Mesodermal cell (in vitro differentiated cells): ENCODE data around the gene ALDOC. TPM values are rescaled to one million over a fixed set of nuclear protein-coding genes. Genes with fewer than 3 reads are reported as not detected.
A peak's percentile ranks its signal among the peaks of the same experiment; 100 is the strongest.

ENCODE experiments used
- H3K27ac ChIP-seq: 2 replicates; pipeline ENCODE4 v1.7.0; 2013; ENCODE audit warnings: mild to moderate bottlenecking, low read depth, low read length, moderate library complexity; ENCODE audit not compliant: severe bottlenecking
- H3K36me3 ChIP-seq: 2 replicates; pipeline ENCODE4 v1.7.1; 2013; ENCODE audit warnings: mild to moderate bottlenecking, low read length, moderate library complexity; ENCODE audit not compliant: control insufficient read depth, insufficient read depth
- H3K4me1 ChIP-seq: one replicate; pipeline ENCODE4 v1.7.1; 2013; ENCODE audit warnings: mild to moderate bottlenecking, low read length; ENCODE audit not compliant: insufficient read depth, control insufficient read depth, poor library complexity, severe bottlenecking
- H3K4me3 ChIP-seq: 2 replicates; pipeline ENCODE4 v1.7.0; 2013; ENCODE audit warnings: low read length, control low read depth, mild to moderate bottlenecking; ENCODE audit not compliant: insufficient read depth, poor library complexity, severe bottlenecking; ENCODE audit errors: extremely low read depth
- H3K9me3 ChIP-seq: 2 replicates; pipeline ENCODE4 v1.7.1; 2013; ENCODE audit warnings: mild to moderate bottlenecking, low read length, moderate library complexity; ENCODE audit not compliant: control insufficient read depth
- WGBS, 2 experiments: methylation state at CpG; one replicate each; pipeline ENCODE4 v1.1.5; 2013; ENCODE audit warnings: missing lambda C conversion rate in 2 of 2; ENCODE audit not compliant: insufficient coverage in 2 of 2; 5-methylcytosine and 5-hydroxymethylcytosine counted together
- polyA plus RNA-seq, 2 experiments: library from polyadenylated mRNA; stranded (reverse); fragments of 50-300 nt; gene quantifications; one replicate each; pipeline ENCODE4 v1.2.3, GENCODE V29; 2013

The ALDOC gene
- polyA plus RNA-seq (2013, experiment 1 of 2) = 36.3 TPM
- 30.7 TPM for polyA plus RNA-seq (2013, experiment 2 of 2)

DNA sequence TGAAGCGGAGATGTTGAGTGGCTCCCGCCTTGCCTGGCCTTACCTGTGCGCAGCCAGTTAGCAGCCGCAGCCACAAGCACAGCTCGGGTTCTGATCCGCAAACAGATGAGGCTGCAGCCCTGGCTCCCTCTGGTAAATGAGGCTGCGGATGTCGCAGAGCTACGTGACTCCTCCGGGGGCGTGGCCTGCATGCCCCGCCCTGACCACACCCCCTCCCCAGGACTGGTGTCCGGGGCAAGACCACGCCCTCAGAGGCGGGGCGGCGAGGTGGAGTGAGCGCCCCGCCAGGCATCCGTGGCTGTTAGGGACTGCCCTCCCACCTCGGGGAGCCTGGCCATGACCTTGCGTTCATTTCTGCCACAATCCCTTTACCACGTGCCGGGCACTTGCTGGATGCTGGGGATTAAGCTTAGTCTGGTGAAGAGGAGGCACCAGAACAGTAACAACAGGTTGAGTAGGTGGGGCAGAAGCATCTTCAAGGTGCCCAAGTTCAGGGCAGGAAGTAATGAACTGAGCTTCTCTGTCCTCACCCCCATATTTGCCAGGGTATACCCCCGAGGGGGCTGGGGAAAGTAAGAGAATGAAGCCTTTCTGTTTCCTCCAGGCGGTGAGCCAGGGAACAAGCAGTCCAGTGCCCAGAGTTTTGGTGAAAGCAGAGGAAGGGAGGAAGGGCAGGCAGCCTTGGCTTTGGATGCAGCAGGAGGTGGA is at the start of gene ALDOC:
Gene ALDOC (minus strand): TSS at position 138 of the 708 bp plus-strand sequence. CDS start 1,363 bp downstream, outside the sequence.
- no peak within 1 kb of the TSS for H3K27ac ChIP-seq
- peak within 1 kb of the TSS; percentile 16 for H3K4me3 ChIP-seq
- 9% methylated on average over 11 to 17 of the region's 26 CpGs for WGBS, 2 experiments
- peaks cover 51% of the 10 kb centered on the region for H3K36me3 ChIP-seq
- no peaks in the 10 kb centered on the region for H3K9me3 ChIP-seq
- H3K4me1 ChIP-seq = peaks cover 3% of the 10 kb centered on the region

DNA sequence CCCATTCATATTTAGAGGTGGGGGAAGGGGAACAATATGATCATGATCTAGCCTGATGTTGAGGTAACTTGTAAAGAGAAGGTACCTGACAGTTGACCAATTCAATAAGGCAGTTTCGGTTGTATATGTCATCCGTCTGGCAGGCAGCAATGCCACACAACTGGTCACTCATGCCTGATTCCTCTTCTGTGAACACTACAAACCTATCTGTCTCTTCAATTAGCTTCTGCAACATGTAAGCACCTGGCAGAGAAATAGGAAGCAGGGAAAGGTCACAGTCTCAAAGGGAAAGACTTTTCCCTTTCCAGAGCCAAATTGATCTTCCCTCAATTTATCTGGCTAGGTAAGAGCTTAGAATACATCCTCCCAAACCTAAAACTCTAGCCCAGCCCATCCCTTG is 47.5 kb upstream of the ALDOC start:
- Histone ChIP-seq H3K4me1 (no peaks in the 10 kb centered on the region), H3K9me3 (no peaks in the 10 kb centered on the region), H3K27ac (no peak overlapping the region), H3K36me3 (peaks cover 94% of the 10 kb centered on the region), H3K4me3 (no peak overlapping the region)
- WGBS, 2 experiments = 86 to 100% methylated on average over 2 of the region's 2 CpGs

GRCh38 chr17:28623696-28624095 is 47.0 kb upstream of the ALDOC start:
- Histone ChIP-seq H3K4me1 (no peaks in the 10 kb centered on the region), H3K9me3 (no peaks in the 10 kb centered on the region), H3K36me3 (peaks cover 95% of the 10 kb centered on the region), H3K4me3 (no peak overlapping the region), H3K27ac (no peak overlapping the region)
- WGBS, 2 experiments = 100% methylated on average over 3 to 4 of the region's 4 CpGs

- Histone ChIP-seq H3K27ac (no peak overlapping the region), H3K4me1 (no peaks in the 10 kb centered on the region), H3K36me3 (peaks cover 94% of the 10 kb centered on the region), H3K4me3 (no peak overlapping the region), H3K9me3 (no peaks in the 10 kb centered on the region)
- WGBS, 2 experiments = 90% methylated on average over 2 of the region's 3 CpGs; no CpG with 5 or more reads in 1 of the 2 experiments
These were observed 45.5 kb upstream of the ALDOC start for GRCh38 chr17:28622186-28622585.

- H3K27ac ChIP-seq = no peak overlapping the region
- no peaks in the 10 kb centered on the region for H3K9me3 ChIP-seq
- no peak overlapping the region for H3K4me3 ChIP-seq
- no peaks in the 10 kb centered on the region for H3K4me1 ChIP-seq
- 89 to 90% methylated on average over 2 of the region's 2 CpGs for WGBS, 2 experiments
- H3K36me3 ChIP-seq = peaks cover 96% of the 10 kb centered on the region
These were observed 43.3 kb upstream of the ALDOC start for GRCh38 chr17:28620010-28620409.

- WGBS, 2 experiments = 100% methylated on average over 1 of the region's 3 CpGs
- Histone ChIP-seq H3K27ac (no peak overlapping the region), H3K4me1 (no peaks in the 10 kb centered on the region), H3K4me3 (no peak overlapping the region), H3K9me3 (no peaks in the 10 kb centered on the region), H3K36me3 (peaks cover 94% of the 10 kb centered on the region)
These were observed 41.8 kb upstream of the ALDOC start for GRCh38 chr17:28618464-28618863.

GRCh38 chr17:28616281-28616680 is 39.6 kb upstream of the ALDOC start:
- no peak overlapping the region for H3K4me3 ChIP-seq
- H3K4me1 ChIP-seq = no peaks in the 10 kb centered on the region
- H3K36me3 ChIP-seq = peaks cover 94% of the 10 kb centered on the region
- no peak overlapping the region for H3K27ac ChIP-seq
- 90 to 97% methylated on average over 5 to 6 of the region's 7 CpGs for WGBS, 2 experiments
- no peaks in the 10 kb centered on the region for H3K9me3 ChIP-seq

GRCh38 chr17:28615260-28615940 is 38.7 kb upstream of the ALDOC start:
- peaks cover 94% of the 10 kb centered on the region for H3K36me3 ChIP-seq
- no peak overlapping the region for H3K27ac ChIP-seq
- H3K4me1 ChIP-seq = no peaks in the 10 kb centered on the region
- no peaks in the 10 kb centered on the region for H3K9me3 ChIP-seq
- 97 to 100% methylated on average over 3 of the region's 4 CpGs for WGBS, 2 experiments
- no peak overlapping the region for H3K4me3 ChIP-seq

GRCh38 chr17:28613931-28614381 is 37.3 kb upstream of the ALDOC start, which contains the start of gene RSKR:
Gene RSKR, minus strand, starts transcription at chr17:28614185. Its CDS starts 24 bp downstream, at chr17:28614161.
- no peaks in the 10 kb centered on the region for H3K4me1 ChIP-seq
- no peaks in the 10 kb centered on the region for H3K9me3 ChIP-seq
- 83 to 89% methylated on average over 2 to 5 of the region's 5 CpGs for whole genome bisulfite sequencing, 2 experiments
- H3K27ac ChIP-seq = peak within 1 kb of the TSS; percentile 48
- no peak within 1 kb of the TSS for H3K4me3 ChIP-seq
- H3K36me3 ChIP-seq = peaks cover 94% of the 10 kb centered on the region

DNA sequence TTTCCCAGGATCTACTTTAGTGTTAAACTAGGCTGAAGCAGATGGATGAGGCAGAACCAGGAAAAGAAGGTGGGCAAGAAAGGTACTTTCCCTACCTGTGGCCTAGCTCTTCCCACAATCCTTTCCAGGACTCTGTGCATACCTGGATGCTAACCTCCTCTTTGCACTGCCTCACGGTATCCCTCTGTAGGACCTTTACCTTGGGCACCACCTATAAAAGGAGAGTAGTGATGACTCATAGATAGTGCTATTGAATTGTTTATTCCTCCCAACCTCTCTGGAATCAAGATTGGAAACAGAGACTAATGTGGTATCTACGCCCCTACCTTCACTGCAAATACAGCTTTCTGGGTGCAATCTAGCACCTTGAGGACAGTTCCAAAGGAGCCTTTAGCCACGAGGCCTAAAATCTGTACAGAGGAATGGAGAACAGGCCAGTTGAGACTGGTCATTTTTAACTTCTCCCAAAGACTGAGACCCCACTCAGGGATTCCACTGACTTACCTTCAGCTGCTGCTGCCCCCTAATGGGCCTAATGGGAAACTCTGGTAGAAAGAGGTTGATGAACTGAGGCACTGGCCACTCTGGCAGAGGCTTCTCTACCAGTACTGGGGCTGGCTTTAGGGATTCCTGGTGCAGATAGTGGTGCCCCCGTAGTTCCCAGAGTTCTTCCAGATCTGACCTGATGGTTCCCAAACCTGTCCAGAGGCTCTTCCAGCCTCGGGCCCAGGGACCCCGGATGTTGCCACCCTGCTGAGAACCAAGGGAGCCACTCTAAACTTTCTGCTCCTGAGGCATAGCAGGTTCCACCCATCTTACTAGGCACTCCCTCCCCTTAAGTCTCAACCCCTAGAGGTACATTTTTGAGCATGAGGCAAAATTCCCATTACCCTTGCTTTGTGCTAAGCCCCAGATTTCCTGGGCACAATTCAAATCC is 36.5 kb upstream of the ALDOC start:
- WGBS, 2 experiments = 78 to 86% methylated on average over 3 to 4 of the region's 6 CpGs
- peak overlapping the region; percentile 48 for H3K27ac ChIP-seq
- peaks cover 94% of the 10 kb centered on the region for H3K36me3 ChIP-seq
- H3K9me3 ChIP-seq = no peaks in the 10 kb centered on the region
- no peaks in the 10 kb centered on the region for H3K4me1 ChIP-seq
- no peak overlapping the region for H3K4me3 ChIP-seq
